HL-60/S4 treated with phorbol 12-myristate 13-acetate at 8.2 ng/mL for 4 days and 3 days (cell line): ENCODE results near the gene GABRA4.

Experiments
- in situ Hi-C: fragments of 300-500 bp; cut with MboI; formaldehyde crosslinking; loops from 2 replicates; pipeline ENCODE4 v1.15.0; 2022; ENCODE audit warnings: low sequenced_read_pairs

GABRA4 gene

GRCh38 chr4:46979726-46980125 is 13.7 kb downstream of the GABRA4 start:
- in situ Hi-C loops, result no loop called here

GRCh38 chr4:46979283-46979682 is 14.1 kb downstream of the GABRA4 start:
- in situ Hi-C loops, result no loop called here

- in situ Hi-C loops, result no loop called here
Observed at GRCh38 chr4:46977245-46977644, 16.1 kb downstream of the GABRA4 start.

GRCh38 chr4:46975812-46976553 is 17.4 kb downstream of the GABRA4 start:
- in situ Hi-C loops, result no loop called here

GRCh38 chr4:46974891-46975543 is 18.4 kb downstream of the GABRA4 start:
- in situ Hi-C loops, result no loop called here

- in situ Hi-C loops, result no loop called here
Observed at GRCh38 chr4:46968847-46969246, 24.5 kb downstream of the GABRA4 start.

GRCh38 chr4:46967631-46968030 is 25.8 kb downstream of the GABRA4 start:
- in situ Hi-C loops, result no loop called here

GRCh38 chr4:46958742-46959488 is 34.5 kb downstream of the GABRA4 start:
- in situ Hi-C loops, result no loop called here

GRCh38 chr4:46956451-46956850 is 36.9 kb downstream of the GABRA4 start:
- in situ Hi-C loops, result no loop called here

GRCh38 chr4:46955601-46956000 is 37.8 kb downstream of the GABRA4 start:
- in situ Hi-C loops, result no loop called here

GRCh38 chr4:46954643-46955042 is 38.7 kb downstream of the GABRA4 start:
- in situ Hi-C loops, result no loop called here

- in situ Hi-C loops, result no loop called here
Observed at GRCh38 chr4:46953564-46953963, 39.8 kb downstream of the GABRA4 start.

- in situ Hi-C loops, result no loop called here
Observed at GRCh38 chr4:46952451-46952850, 40.9 kb downstream of the GABRA4 start.

GRCh38 chr4:46950826-46951225 is 42.6 kb downstream of the GABRA4 start:
- in situ Hi-C loops, result no loop called here

- in situ Hi-C loops, result loop anchor here (25.0 kb wide), 1 partner anchor 437 kb away; no protein-coding TSS in a partner anchor
Observed at GRCh38 chr4:46949822-46950221, 43.6 kb downstream of the GABRA4 start.

GRCh38 chr4:46947541-46947940 is 45.8 kb downstream of the GABRA4 start:
- in situ Hi-C loops, result loop anchor here (25.0 kb wide), 1 partner anchor 440 kb away; no protein-coding TSS in a partner anchor

- in situ Hi-C loops, result loop anchor here (25.0 kb wide), 1 partner anchor 440 kb away; no protein-coding TSS in a partner anchor
Observed at GRCh38 chr4:46946919-46947536, 46.4 kb downstream of the GABRA4 start.

- in situ Hi-C loops, result loop anchor here (25.0 kb wide), 1 partner anchor 442 kb away; no protein-coding TSS in a partner anchor
Observed at GRCh38 chr4:46945062-46945461, 48.3 kb downstream of the GABRA4 start.

GRCh38 chr4:46944345-46944744 is 49.0 kb downstream of the GABRA4 start:
- in situ Hi-C loops, result loop anchor here (25.0 kb wide), 1 partner anchor 443 kb away; no protein-coding TSS in a partner anchor

GRCh38 chr4:46937493-46937892 is 55.9 kb downstream of the GABRA4 start:
- in situ Hi-C loops, result loop anchor here (25.0 kb wide), 1 partner anchor 450 kb away; no protein-coding TSS in a partner anchor

- in situ Hi-C loops, result loop anchor here (25.0 kb wide), 1 partner anchor 453 kb away; no protein-coding TSS in a partner anchor
Observed at GRCh38 chr4:46934726-46935125, 58.7 kb downstream of the GABRA4 start.
